WTC11 (cell line): ENCODE results near the gene AIP.

Experiments
- CTCF ChIP-seq: fragments of 200-600 bp; IDR thresholded peaks from 2 replicates; pipeline ENCODE4 v1.8.0; 2022; ENCODE audit warnings: antibody characterized with exemption
- TEAD1 ChIP-seq: sonication (generic); formaldehyde crosslinking; IDR thresholded peaks from 2 replicates; pipeline ENCODE4 v1.8.0; 2022; ENCODE audit warnings: mild to moderate bottlenecking, missing genetic modification reagents
- ZNF263 ChIP-seq: sonication (generic); formaldehyde crosslinking; IDR thresholded peaks from 2 replicates; pipeline ENCODE4 v1.8.1; 2022; ENCODE audit warnings: low read depth, mild to moderate bottlenecking, moderate library complexity, missing genetic modification reagents

GRCh38 chr11:67502328-67502979, 19.6 kb downstream of the AIP start:
- TF ChIP-seq TEAD1 (CRISPR knock-in tag) (no peak), ZNF263 (CRISPR knock-in tag) (no peak), CTCF (no peak)
